ENCODE data around the gene SLC6A13. TPM values are rescaled to one million over a fixed set of nuclear protein-coding genes. Genes with fewer than 3 reads are reported as not detected.

SLC6A13 gene
- total and polyA plus RNA-seq, 12 donors, result 0.87 to 6.1 (median 3.2) TPM

DNA sequence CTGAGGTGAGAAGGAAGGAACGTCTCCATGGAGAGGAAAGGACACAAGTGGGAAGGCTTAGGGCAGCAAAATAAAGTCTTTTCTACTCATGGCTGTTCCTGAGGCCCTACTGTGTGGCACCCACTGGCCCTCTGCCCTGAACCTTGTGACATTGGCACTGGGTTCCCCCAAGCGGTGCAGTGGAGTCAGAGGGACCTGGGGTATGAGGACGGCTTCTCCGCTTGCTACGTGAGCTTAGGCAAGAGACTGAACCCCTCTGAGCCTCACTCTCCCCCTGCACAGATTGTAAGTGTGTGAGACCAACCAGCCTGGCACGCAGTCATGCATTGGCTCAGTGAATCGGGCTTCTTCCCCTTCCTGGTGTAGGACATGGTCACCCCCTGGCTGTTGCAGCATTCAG, 68.4 kb downstream of the SLC6A13 start:
- Histone ChIP-seq H3K4me1 (peaks cover 2 to 5% (median 3%) of the 10 kb centered on the region in 9 donors), H3K36me3 (no peaks in the 10 kb centered on the region), H3K4me3 (no peak overlapping the region), H3K9me3 (no peaks in the 10 kb centered on the region), H3K27ac (no peak overlapping the region), H3K27me3 (peaks cover 0 to 3% (median 0%) of the 10 kb centered on the region in 7 donors)
- 90 to 93% methylated on average over 7 of the region's 7 CpGs for WGBS, 2 donors
- DNase-seq (no peak), ATAC-seq (no peak)
- TF ChIP-seq, protein P1, sequence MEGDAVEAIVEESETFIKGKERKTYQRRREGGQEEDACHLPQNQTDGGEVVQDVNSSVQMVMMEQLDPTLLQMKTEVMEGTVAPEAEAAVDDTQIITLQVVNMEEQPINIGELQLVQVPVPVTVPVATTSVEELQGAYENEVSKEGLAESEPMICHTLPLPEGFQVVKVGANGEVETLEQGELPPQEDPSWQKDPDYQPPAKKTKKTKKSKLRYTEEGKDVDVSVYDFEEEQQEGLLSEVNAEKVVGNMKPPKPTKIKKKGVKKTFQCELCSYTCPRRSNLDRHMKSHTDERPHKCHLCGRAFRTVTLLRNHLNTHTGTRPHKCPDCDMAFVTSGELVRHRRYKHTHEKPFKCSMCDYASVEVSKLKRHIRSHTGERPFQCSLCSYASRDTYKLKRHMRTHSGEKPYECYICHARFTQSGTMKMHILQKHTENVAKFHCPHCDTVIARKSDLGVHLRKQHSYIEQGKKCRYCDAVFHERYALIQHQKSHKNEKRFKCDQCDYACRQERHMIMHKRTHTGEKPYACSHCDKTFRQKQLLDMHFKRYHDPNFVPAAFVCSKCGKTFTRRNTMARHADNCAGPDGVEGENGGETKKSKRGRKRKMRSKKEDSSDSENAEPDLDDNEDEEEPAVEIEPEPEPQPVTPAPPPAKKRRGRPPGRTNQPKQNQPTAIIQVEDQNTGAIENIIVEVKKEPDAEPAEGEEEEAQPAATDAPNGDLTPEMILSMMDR (IDR thresholded peaks at IDR 0.05), result no peak
- intact Hi-C loops (cut with DNase I), result no loop called here

- 60 to 63% methylated on average over 10 of the region's 10 CpGs for WGBS, 2 donors
- peaks cover 0 to 3% (median 0%) of the 10 kb centered on the region in 7 donors for H3K27me3 ChIP-seq
Observed at GRCh38 chr12:193261-193660, 69.4 kb downstream of the SLC6A13 start.

DNA sequence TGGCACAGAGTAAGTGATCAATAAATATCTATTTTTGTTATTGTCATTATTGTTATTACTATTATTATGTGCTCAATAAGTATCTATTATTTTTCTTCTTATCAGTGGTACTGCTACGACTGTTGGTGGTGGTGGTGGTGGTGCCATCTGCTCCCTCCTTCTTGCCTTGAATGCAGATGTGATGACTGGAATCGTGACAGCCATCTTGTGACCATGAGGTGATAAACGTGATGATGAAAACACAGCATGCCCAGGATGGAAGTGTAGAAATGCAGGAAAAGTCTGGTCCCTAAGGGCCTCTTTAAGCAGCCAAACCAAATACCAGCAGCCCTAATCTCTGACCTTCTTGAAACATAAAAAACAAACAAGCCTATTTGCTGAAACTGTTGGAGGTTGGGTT, 71.1 kb downstream of the SLC6A13 start:
- TF ChIP-seq, protein P1 (IDR thresholded peaks at IDR 0.05), result no peak
- DNase-seq, result no peak
- Histone ChIP-seq H3K27me3 (peaks cover 0 to 3% (median 0%) of the 10 kb centered on the region in 7 donors), H3K4me3 (no peak overlapping the region), H3K36me3 (no peaks in the 10 kb centered on the region), H3K27ac (no peak overlapping the region), H3K9me3 (no peaks in the 10 kb centered on the region), H3K4me1 (peaks cover 3 to 13% (median 10%) of the 10 kb centered on the region in 9 donors)
- intact Hi-C loops (cut with DNase I), result no loop called here
- WGBS, 2 donors, result 76 to 87% methylated on average over 3 of the region's 3 CpGs
- ATAC-seq, result no peak

More at GRCh38 chr12:193261-193660, 69.4 kb downstream of the SLC6A13 start:
- Histone ChIP-seq H3K4me1 (peaks cover 3 to 13% (median 10%) of the 10 kb centered on the region in 9 donors), H3K36me3 (no peaks in the 10 kb centered on the region), H3K4me3 (no peak overlapping the region), H3K27ac (no peak overlapping the region), H3K9me3 (no peaks in the 10 kb centered on the region)
- TF ChIP-seq, protein P1 (IDR thresholded peaks at IDR 0.05), result no peak
- DNase-seq, result no peak
- intact Hi-C loops (cut with DNase I), result no loop called here
- ATAC-seq, result no peak

DNA sequence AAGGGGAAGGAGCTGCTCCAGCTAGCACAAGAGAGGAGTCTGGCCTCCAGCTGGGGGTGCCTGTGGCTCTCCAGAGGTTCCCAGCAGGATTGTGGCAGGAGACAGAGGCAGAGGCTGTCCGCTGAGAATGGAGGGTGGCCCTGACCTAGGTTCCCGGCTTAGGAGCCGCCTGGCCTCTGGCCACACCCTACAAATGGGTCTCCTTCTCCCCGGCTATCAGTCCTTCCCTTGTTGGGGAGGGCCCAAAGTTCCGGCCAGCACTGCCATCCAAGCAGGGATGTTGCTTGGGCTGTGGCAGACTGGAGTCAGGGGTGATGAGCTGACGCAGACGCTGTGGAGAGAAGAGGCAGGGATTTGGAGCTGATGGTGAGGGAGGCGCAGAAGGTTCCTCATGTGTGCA, 71.8 kb downstream of the SLC6A13 start:
- intact Hi-C loops (cut with DNase I), result no loop called here
- TF ChIP-seq, protein P1 (IDR thresholded peaks at IDR 0.05), result no peak
- H3K9me3 ChIP-seq, result no peaks in the 10 kb centered on the region
- H3K27me3 ChIP-seq, result no peaks in the 10 kb centered on the region
- ATAC-seq, result no peak
- 87 to 92% methylated on average over 8 of the region's 8 CpGs for WGBS, 2 donors
- DNase-seq, result no peak
- peaks cover 3 to 13% (median 10%) of the 10 kb centered on the region in 9 donors for H3K4me1 ChIP-seq
- H3K4me3 ChIP-seq, result no peak overlapping the region
- H3K27ac ChIP-seq, result no peak overlapping the region
- H3K36me3 ChIP-seq, result no peaks in the 10 kb centered on the region

Measured in heart right ventricle (tissue), 16 donors.